GM23248 (cell line): ENCODE results near the gene ACSM6. TPM values are rescaled to one million over a fixed set of nuclear protein-coding genes. Genes with fewer than 3 reads are reported as not detected.

ENCODE experiments used
- DNase-seq: peaks from one replicate; pipeline ENCODE4 v3.0.0-alpha.2; 2015
- H2AFZ ChIP-seq: fragments of 200-600 bp; sonication (generic); 2 replicates; pipeline ENCODE4 v1.6.1; 2016; ENCODE audit warnings: antibody characterized with exemption
- H3F3A ChIP-seq: fragments of 200-600 bp; sonication (generic); 2 replicates; pipeline ENCODE4 v1.6.1; 2016; ENCODE audit warnings: mild to moderate bottlenecking, antibody characterized with exemption, mixed run types; ENCODE audit not compliant: insufficient read depth
- H3K27ac ChIP-seq: fragments of 200-600 bp; sonication (generic); 2 replicates; pipeline ENCODE4 v1.5.1; 2016; ENCODE audit warnings: mild to moderate bottlenecking
- H3K27me3 ChIP-seq: fragments of 200-600 bp; sonication (generic); replicated peaks from 2 replicates; pipeline ENCODE4 v1.6.1; 2016; ENCODE audit warnings: mild to moderate bottlenecking; ENCODE audit not compliant: insufficient read depth
- H3K36me3 ChIP-seq: fragments of 200-600 bp; sonication (generic); 2 replicates; pipeline ENCODE4 v1.6.1; 2016; ENCODE audit warnings: low read depth, mild to moderate bottlenecking
- H3K4me1 ChIP-seq: fragments of 200-600 bp; sonication (generic); 2 replicates; pipeline ENCODE4 v1.6.1; 2016; ENCODE audit warnings: mild to moderate bottlenecking; ENCODE audit not compliant: insufficient read depth
- H3K4me2 ChIP-seq: fragments of 200-600 bp; sonication (generic); one replicate; pipeline ENCODE4 v1.6.1; 2016; ENCODE audit warnings: mild to moderate bottlenecking; ENCODE audit not compliant: unreplicated experiment
- H3K4me3 ChIP-seq: fragments of 200-600 bp; sonication (generic); 2 replicates; pipeline ENCODE4 v1.5.1; 2016; ENCODE audit warnings: mild to moderate bottlenecking
- H3K79me2 ChIP-seq: fragments of 200-600 bp; sonication (generic); 2 replicates; pipeline ENCODE4 v1.6.1; 2016; ENCODE audit warnings: mild to moderate bottlenecking; ENCODE audit not compliant: insufficient read depth
- H3K9ac ChIP-seq: fragments of 200-600 bp; sonication (generic); 2 replicates; pipeline ENCODE4 v1.6.1; 2016; ENCODE audit warnings: mild to moderate bottlenecking
- H3K9me2 ChIP-seq: fragments of 200-600 bp; sonication (generic); 2 replicates; pipeline ENCODE4 v1.6.1; 2016; ENCODE audit warnings: mixed run types, mild to moderate bottlenecking, moderate library complexity; ENCODE audit not compliant: insufficient read depth
- H3K9me3 ChIP-seq: fragments of 200-600 bp; sonication (generic); one replicate; pipeline ENCODE4 v1.6.1; 2017; ENCODE audit warnings: low read depth
- H4K20me1 ChIP-seq: fragments of 200-600 bp; sonication (generic); 2 replicates; pipeline ENCODE4 v1.6.0; 2016; ENCODE audit not compliant: insufficient read depth
- EZH2 ChIP-seq: fragments of 200-600 bp; sonication (generic); IDR thresholded peaks from 2 replicates; pipeline ENCODE4 v1.6.1; 2018; ENCODE audit warnings: antibody characterized with exemption, mild to moderate bottlenecking; ENCODE audit not compliant: insufficient read depth, poor library complexity, severe bottlenecking
- EZH2phosphoT487 ChIP-seq: fragments of 200-600 bp; sonication (generic); IDR thresholded peaks from 2 replicates; pipeline ENCODE4 v1.6.1; 2018; ENCODE audit warnings: antibody characterized with exemption, moderate library complexity, mild to moderate bottlenecking, low read depth; ENCODE audit not compliant: insufficient read depth
- WGBS, 2 experiments: methylation state at CpG; one replicate each; pipeline ENCODE4 v1.1.6; 2015 to 2017; ENCODE audit warnings: low lambda C conversion rate in 2 of 2, low coverage in 1 of 2; ENCODE audit errors: missing lambda C conversion rate in 2 of 2; 5-methylcytosine and 5-hydroxymethylcytosine counted together
- in situ Hi-C: fragments of 300-500 bp; cut with MboI; formaldehyde crosslinking; loops from 2 replicates; pipeline ENCODE4 v1.15.0; 2020
- polyA plus RNA-seq: library from polyadenylated mRNA; unstranded; fragments of >200 nt; fragmentation: Nextera tagmentation; extraction: Ambion mirVana; gene quantifications from 2 replicates; pipeline ENCODE4 v1.2.1, GENCODE V29; 2016
- total RNA-seq: library from RNA; depleted of rRNA; stranded (reverse); fragments of >200 nt; shearing (Covaris generic); gene quantifications from 2 replicates; pipeline ENCODE4 v1.2.3, GENCODE V29; 2014; rRNA removed

Gene ACSM6
- total RNA-seq (not detected in 2 replicates), polyA plus RNA-seq (0.08 TPM in 1 of 2 replicates, not detected in the other)

GRCh38 chr10:95193944-95194343, at the start of gene ACSM6:
TSS of gene ACSM6 (plus strand) at chr10:95194238. CDS start at chr10:95194486, 248 bp downstream.
- no peak for DNase-seq
- 48 to 57% methylated on average over 1 of the region's 1 CpG for WGBS, 2 experiments
- TF ChIP-seq EZH2 (no peak), EZH2phosphoT487 (no peak)
- Histone ChIP-seq H3K9me3 (no peaks in the 10 kb centered on the region), H3K4me2 (no peak within 1 kb of the TSS), H3K4me1 (no peaks in the 10 kb centered on the region), H3F3A (no peaks in the 10 kb centered on the region), H3K4me3 (no peak within 1 kb of the TSS), H4K20me1 (no peaks in the 10 kb centered on the region), H2AFZ (no peak within 1 kb of the TSS), H3K79me2 (no peaks in the 10 kb centered on the region), H3K9ac (no peak within 1 kb of the TSS), H3K27me3 (no peaks in the 10 kb centered on the region), H3K27ac (no peak within 1 kb of the TSS), H3K9me2 (no peaks in the 10 kb centered on the region), H3K36me3 (no peaks in the 10 kb centered on the region)
- in situ Hi-C loops, result no loop called here

DNA sequence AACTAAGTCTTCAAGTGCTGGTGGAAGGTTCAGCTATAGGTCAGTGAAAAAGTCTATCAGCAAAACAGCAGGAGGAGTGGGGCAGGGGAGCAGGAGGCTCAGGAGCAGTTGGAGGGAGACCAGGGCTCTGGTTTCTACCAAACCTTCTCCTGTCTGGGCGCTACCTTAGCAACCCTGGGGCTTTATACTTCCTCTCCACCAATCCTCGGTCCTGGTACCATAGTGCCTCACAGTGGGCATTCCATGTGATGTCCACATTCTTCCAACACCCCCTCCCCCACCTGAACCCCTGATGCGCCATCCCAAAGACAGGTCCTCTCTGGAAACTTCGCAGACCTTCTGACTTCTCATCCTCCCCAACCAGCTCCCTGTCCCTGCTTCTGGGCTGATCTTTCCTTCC, 25.3 kb upstream of the ACSM6 start:
- in situ Hi-C loops, result no loop called here
- H2AFZ ChIP-seq, result no peak overlapping the region
- no peak overlapping the region for H3K27ac ChIP-seq
- no peaks in the 10 kb centered on the region for H3K36me3 ChIP-seq
- no peaks in the 10 kb centered on the region for H3K9me2 ChIP-seq
- H3K4me1 ChIP-seq, result no peaks in the 10 kb centered on the region
- H3K4me2 ChIP-seq, result no peak overlapping the region
- no peaks in the 10 kb centered on the region for H3K79me2 ChIP-seq
- DNase-seq, result no peak
- no peak overlapping the region for H3K4me3 ChIP-seq
- H3F3A ChIP-seq, result no peaks in the 10 kb centered on the region
- H3K9ac ChIP-seq, result no peak overlapping the region
- 55 to 63% methylated on average over 4 of the region's 4 CpGs for WGBS, 2 experiments
- H3K9me3 ChIP-seq, result no peaks in the 10 kb centered on the region
- H4K20me1 ChIP-seq, result no peaks in the 10 kb centered on the region
- H3K27me3 ChIP-seq, result no peaks in the 10 kb centered on the region
- TF ChIP-seq EZH2phosphoT487, result no peak
- TF ChIP-seq EZH2, result no peak

DNA sequence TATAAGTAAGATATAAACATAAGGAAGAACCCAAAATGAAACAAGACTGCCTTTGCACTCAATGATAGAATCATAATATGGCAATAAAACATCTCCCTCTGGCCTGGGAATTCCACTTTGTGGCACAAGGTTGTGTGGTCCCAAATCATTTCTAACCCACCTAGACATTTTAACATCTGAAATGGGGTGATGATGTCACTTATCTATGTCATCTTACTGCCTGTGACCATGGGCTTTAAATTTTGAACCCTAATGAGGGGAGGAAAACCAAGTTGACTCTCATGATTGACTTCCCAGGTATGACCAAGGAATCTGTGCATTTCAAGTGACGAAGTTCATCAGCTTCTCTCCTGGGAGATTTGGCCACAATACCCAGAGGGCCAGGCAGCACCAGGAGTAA, 24.5 kb upstream of the ACSM6 start:
- in situ Hi-C loops, result no loop called here

GRCh38 chr10:95170790-95171189, 23.2 kb upstream of the ACSM6 start:
- Histone ChIP-seq H3K36me3 (no peaks in the 10 kb centered on the region), H4K20me1 (no peaks in the 10 kb centered on the region), H3K9me2 (no peaks in the 10 kb centered on the region), H3K79me2 (no peaks in the 10 kb centered on the region), H3K4me1 (no peaks in the 10 kb centered on the region), H2AFZ (no peak overlapping the region), H3K27ac (no peak overlapping the region), H3K9me3 (no peaks in the 10 kb centered on the region), H3K27me3 (no peaks in the 10 kb centered on the region), H3F3A (no peaks in the 10 kb centered on the region), H3K4me3 (no peak overlapping the region), H3K4me2 (no peak overlapping the region), H3K9ac (no peak overlapping the region)
- in situ Hi-C loops, result no loop called here
- no peak for DNase-seq
- 23 to 50% methylated on average over 2 of the region's 2 CpGs for WGBS, 2 experiments
- TF ChIP-seq EZH2phosphoT487, result no peak
- no peak for TF ChIP-seq EZH2

More for the DNA sequence above, 24.5 kb upstream of the ACSM6 start:
- Histone ChIP-seq H3K27ac (no peak overlapping the region), H3K4me2 (no peak overlapping the region), H3K27me3 (no peaks in the 10 kb centered on the region), H2AFZ (no peak overlapping the region), H3K4me1 (no peaks in the 10 kb centered on the region), H3K9ac (no peak overlapping the region), H3K9me3 (no peaks in the 10 kb centered on the region), H3K9me2 (no peaks in the 10 kb centered on the region), H3K4me3 (no peak overlapping the region), H3K79me2 (no peaks in the 10 kb centered on the region), H4K20me1 (no peaks in the 10 kb centered on the region), H3K36me3 (no peaks in the 10 kb centered on the region), H3F3A (no peaks in the 10 kb centered on the region)
- WGBS, 2 experiments, result 50 to 55% methylated on average over 1 of the region's 1 CpG
- DNase-seq, result no peak
- no peak for TF ChIP-seq EZH2
- no peak for TF ChIP-seq EZH2phosphoT487

DNA sequence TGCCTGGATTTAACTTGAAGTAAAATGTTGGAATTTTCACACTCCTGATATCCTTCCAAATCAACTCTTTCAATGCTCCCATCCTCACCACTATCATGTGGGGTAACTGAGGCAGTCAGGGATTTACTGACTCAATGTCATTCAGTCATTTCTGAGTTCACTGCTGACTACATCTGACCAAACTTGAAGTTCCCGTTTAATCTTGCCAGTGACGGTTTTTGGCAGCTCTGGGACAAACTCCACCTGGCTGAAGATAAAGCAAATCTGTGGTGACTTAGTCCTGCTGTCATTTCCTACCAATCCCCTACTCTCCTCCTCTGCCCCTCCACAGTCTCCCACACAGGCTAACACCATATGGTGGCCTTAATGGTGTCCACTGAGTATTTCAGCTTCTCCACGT, 22.7 kb upstream of the ACSM6 start:
- Histone ChIP-seq H3K4me3 (no peak overlapping the region), H3K27ac (no peak overlapping the region), H3K4me1 (no peaks in the 10 kb centered on the region), H2AFZ (no peak overlapping the region), H3K27me3 (no peaks in the 10 kb centered on the region), H3F3A (no peaks in the 10 kb centered on the region), H3K4me2 (no peak overlapping the region), H3K9me3 (no peaks in the 10 kb centered on the region), H3K9ac (no peak overlapping the region), H3K36me3 (no peaks in the 10 kb centered on the region), H4K20me1 (no peaks in the 10 kb centered on the region), H3K9me2 (no peaks in the 10 kb centered on the region), H3K79me2 (no peaks in the 10 kb centered on the region)
- 43 to 64% methylated on average over 3 of the region's 3 CpGs for WGBS, 2 experiments
- in situ Hi-C loops, result no loop called here
- no peak for DNase-seq
- TF ChIP-seq EZH2phosphoT487, result no peak
- TF ChIP-seq EZH2, result no peak
